H4 (cell line): Measurements from ENCODE around the gene NPSR1. TPM values are rescaled to one million over a fixed set of nuclear protein-coding genes. Genes with fewer than 3 reads are reported as not detected.
"Not testable (repeated sequence)": the region's sequence is repeated elsewhere in the genome, so short reads cannot be mapped to it uniquely, and the experiment has no call there.

Experiments used
- DNase-seq: peaks from one replicate; pipeline ENCODE4 v3.0.0-alpha.2; 2015; ENCODE audit warnings: low spot score
- total RNA-seq: library from RNA; depleted of rRNA; stranded (reverse); fragments of >200 nt; shearing (Covaris generic); gene quantifications from 2 replicates; pipeline ENCODE4 v1.2.3, GENCODE V29; 2014

The NPSR1 gene
- total RNA-seq, 1 experiment from 2014 or later: not detected

GRCh38 chr7:34870041-34870440 is 212.0 kb downstream of the NPSR1 start:
- DNase-seq: not testable (repeated sequence)

GRCh38 chr7:34874329-34874728 is 216.3 kb downstream of the NPSR1 start:
- not testable (repeated sequence) for DNase-seq

GRCh38 chr7:34875481-34875880 is 217.5 kb downstream of the NPSR1 start:
- DNase-seq: no peak

GRCh38 chr7:34878944-34879735 is 221.1 kb downstream of the NPSR1 start:
- not testable (repeated sequence) for DNase-seq

- DNase-seq: no peak
Measured at GRCh38 chr7:34879871-34880270, 221.9 kb downstream of the NPSR1 start.

- DNase-seq: not testable (repeated sequence)
Measured at GRCh38 chr7:34883855-34884254, 225.8 kb downstream of the NPSR1 start.

- no peak for DNase-seq
Measured at GRCh38 chr7:34886856-34887255, 228.8 kb downstream of the NPSR1 start.

GRCh38 chr7:34889951-34890350 is 231.9 kb downstream of the NPSR1 start:
- no peak for DNase-seq

GRCh38 chr7:34895202-34895601 is 237.2 kb downstream of the NPSR1 start:
- DNase-seq: no peak
